COLO829 (cell line): Measurements from ENCODE around the gene SLC41A2.

ENCODE experiments used
- DNase-seq: peaks from one replicate; pipeline ENCODE4 v3.0.0; 2012; ENCODE audit warnings: low spot score

Gene SLC41A2

DNA sequence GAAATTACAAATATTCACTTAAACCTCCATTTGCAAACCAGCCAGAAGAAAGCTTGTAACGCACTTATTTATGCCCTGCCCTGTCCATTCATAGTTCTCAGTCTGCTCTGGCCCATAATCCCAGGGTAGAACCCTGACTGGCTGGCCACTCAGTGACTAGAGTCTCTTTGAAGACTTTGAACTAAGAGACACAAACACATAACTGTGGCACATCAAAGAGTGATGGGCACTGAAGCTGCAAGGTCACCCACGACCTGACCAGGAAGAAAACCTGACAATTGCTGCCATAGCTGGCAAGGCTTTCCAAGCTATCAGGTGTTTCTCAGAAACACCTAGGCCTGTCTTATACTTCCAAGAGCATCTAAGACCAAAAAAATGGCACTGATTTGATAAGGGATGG is 28.7 kb downstream of the SLC41A2 start:
- DNase-seq, result no peak

DNA sequence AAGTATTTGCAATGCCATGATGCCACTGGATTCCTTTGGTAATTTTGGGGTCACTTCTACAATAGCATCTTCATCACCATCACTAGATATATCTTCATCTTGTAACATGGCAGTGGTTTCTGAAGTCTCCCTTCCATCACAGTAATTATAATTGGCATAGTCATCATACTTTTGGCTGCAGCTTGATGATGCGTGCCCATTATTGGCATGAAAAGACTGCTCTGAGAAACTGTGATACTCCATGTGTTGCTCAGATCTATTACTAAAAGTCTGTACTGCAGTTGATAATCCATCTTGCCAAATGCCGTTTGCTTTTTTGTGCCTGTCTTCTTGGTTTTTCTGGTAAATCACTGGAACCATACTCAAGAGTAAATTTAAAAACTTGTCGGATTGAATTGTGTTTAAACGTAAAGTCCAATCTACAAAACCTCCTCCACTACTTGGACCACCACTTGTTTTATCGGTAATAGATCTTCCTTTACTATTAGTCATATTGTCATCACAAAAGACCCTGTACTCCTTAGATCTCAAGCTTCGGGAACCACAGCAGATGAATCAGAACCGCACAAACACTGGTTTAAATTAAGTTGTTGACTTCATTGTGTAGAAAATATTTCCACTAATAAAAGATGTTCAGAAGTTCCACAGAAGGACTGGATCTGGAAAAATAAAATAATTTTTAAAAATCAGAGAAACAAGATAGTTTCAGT is 29.9 kb downstream of the SLC41A2 start:
- DNase-seq, result no peak

DNA sequence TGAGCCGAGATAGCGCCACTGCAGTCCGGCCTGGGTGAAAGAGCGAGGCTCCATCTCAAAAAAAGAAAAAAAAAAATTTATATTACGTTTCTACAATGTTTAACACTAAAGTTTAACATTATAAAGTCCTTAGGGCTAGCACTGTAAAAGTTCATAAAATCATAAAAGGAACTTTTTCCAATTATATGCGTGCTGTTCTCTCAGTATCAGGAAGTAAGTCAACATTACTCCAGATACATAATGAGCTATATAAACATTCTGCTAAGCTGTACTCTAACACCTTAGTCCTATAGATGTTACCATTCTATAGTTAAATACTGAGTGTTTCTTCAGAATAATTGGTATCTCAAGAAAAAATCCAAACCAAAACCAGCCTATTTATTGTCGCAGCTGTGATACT is 32.6 kb downstream of the SLC41A2 start:
- no peak for DNase-seq

DNA sequence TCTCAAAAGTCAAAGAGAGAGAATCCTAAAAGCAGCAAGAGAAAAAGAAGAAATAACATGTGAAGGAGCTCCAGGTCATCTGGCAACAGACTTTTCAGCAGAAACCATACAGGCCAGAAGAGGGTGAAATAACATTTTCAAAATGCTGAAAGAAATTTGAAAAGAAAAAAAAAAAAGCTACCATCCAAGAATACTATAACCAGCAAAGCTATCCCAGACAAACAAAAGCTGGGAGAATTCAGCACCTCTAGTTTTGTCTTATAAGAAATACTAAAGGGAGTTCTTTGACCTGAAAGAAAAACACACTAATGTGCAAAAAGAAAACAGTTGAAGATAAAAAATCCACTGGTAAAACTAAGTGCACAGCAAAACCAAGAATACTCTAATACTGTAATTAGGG is 36.8 kb downstream of the SLC41A2 start:
- no peak for DNase-seq

DNA sequence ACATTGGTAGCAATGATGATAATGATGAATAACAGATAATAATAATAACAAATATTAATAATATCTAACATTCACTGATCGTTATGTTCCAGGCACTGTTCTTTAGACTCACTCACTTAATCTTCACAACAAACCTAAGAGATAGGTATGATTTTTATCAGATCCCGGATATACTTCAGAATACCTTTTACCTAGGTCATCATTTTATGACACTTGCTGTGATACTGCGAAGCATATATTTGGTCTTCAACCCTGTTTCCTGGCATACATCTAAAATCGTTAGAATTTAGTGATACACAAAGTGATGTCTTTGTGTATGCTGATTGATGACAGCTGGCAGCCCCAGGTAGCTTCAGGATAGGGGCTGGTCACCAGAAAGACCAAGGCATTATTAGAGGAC is 46.1 kb downstream of the SLC41A2 start:
- no peak for DNase-seq

DNA sequence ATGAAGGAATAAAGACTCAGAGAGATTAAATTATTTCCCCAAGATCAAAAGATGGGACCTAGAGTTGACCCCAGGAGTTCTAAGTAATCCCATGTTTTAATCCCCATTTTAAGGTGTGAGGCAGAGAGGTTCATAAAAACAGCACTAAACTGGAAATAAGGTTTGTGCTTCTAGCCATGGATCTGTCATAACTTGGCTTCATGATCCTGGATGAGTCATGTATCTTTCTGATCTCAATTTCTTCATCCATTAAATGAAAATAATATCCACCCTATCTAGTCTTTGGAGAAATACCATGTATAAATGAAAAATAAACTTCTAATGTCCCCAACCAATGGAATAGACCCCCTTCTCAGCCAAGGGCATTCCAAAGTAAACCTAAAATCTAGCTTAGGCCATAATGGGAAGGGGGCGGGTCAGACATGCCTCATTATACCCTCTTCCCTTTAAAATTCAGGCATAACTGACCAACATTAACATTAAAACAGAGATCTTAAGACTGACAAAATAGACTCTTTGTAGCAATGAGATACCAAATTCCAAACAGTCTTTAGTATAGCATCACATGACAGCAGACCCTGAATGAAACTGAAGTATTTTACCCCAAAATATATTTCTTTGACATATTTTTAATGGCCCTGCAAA is 47.8 kb downstream of the SLC41A2 start:
- DNase-seq, result no peak

DNA sequence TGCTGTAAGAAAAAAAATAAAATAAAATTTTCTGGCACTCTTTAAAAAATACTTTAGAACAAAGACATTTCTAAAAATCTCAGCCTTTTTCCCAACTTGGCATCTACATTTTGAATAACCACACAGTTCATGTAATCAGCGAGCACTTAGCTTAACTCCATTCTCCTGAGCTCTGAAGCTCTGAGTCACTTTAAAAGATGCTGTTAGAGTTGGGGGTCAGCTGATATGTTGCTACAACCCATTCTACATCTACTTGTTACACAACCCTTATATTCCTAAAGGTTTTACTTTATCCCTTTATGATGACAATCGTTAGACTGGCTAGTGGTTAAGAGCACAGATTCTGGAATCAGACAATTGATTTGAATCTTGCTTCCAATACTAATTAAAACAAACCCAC is 48.3 kb downstream of the SLC41A2 start:
- DNase-seq, result no peak
